Fibroblast of mammary gland (primary cell): Measurements from ENCODE around the gene CRTC2.

Experiments
- DNase-seq: peaks from one replicate; pipeline ENCODE4 v3.0.0-alpha.2; 2010; ENCODE audit warnings: low read depth
- H3K4me3 ChIP-seq: 2 replicates; pipeline ENCODE4 v1.5.1; 2011; ENCODE audit warnings: low read depth, mild to moderate bottlenecking, low read length, moderate library complexity; ENCODE audit not compliant: control insufficient read depth
- TF ChIP-seq, protein P1 (sequence below): conservative IDR thresholded peaks from 2 replicates; pipeline ENCODE4 v1.5.1; 2011; ENCODE audit warnings: low read depth, low read length, inconsistent platforms; ENCODE audit not compliant: control insufficient read depth, insufficient read depth

CRTC2 gene

DNA sequence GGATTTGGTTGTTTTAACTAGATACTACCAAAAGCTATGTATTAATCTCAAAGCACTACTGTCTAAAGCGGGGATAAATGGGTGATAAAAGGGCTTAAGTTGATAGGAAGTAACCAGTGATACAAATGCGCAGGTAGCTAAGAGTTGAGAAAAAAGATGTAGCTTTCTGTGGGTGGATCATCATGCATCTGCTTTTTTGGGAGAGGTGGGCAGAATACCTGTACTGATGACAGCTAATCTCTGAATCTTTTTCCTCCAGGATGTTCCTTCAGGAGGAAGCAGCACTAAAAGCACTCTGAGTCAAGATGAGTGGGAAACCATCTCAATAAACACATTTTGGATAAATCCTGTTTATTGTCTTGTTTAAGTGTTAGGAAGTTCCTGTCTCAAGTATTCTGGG lies 33.4 kb upstream of the CRTC2 start:
- peak overlapping the region; percentile 93 for H3K4me3 ChIP-seq
- DNase-seq: no peak

DNA sequence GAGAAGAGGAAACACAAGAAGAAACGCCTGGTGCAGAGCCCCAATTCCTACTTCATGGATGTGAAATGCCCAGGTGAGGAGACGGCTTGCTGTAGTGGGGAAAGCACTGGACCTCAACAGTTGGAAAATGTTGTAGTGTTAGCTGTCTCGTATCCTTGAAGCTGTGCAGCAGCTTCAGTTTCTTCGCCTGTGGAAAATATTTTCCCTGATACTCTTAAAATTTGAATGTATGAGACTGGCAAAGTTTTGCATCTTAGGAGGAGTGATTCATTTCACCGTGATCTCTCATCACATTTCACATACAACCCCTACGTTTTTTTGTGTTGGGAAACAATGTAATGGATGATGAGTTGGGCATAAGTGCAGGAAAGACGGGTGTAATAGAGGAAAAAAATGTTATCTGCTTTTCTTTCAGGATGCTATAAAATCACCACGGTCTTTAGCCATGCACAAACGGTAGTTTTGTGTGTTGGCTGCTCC lies 32.8 kb upstream of the CRTC2 start:
- DNase-seq: no peak
- peak overlapping the region; percentile 93 for H3K4me3 ChIP-seq
- TF ChIP-seq, protein P1, sequence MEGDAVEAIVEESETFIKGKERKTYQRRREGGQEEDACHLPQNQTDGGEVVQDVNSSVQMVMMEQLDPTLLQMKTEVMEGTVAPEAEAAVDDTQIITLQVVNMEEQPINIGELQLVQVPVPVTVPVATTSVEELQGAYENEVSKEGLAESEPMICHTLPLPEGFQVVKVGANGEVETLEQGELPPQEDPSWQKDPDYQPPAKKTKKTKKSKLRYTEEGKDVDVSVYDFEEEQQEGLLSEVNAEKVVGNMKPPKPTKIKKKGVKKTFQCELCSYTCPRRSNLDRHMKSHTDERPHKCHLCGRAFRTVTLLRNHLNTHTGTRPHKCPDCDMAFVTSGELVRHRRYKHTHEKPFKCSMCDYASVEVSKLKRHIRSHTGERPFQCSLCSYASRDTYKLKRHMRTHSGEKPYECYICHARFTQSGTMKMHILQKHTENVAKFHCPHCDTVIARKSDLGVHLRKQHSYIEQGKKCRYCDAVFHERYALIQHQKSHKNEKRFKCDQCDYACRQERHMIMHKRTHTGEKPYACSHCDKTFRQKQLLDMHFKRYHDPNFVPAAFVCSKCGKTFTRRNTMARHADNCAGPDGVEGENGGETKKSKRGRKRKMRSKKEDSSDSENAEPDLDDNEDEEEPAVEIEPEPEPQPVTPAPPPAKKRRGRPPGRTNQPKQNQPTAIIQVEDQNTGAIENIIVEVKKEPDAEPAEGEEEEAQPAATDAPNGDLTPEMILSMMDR: no peak

More for the DNA sequence above, 33.4 kb upstream of the CRTC2 start:
- TF ChIP-seq, protein P1: no peak

DNA sequence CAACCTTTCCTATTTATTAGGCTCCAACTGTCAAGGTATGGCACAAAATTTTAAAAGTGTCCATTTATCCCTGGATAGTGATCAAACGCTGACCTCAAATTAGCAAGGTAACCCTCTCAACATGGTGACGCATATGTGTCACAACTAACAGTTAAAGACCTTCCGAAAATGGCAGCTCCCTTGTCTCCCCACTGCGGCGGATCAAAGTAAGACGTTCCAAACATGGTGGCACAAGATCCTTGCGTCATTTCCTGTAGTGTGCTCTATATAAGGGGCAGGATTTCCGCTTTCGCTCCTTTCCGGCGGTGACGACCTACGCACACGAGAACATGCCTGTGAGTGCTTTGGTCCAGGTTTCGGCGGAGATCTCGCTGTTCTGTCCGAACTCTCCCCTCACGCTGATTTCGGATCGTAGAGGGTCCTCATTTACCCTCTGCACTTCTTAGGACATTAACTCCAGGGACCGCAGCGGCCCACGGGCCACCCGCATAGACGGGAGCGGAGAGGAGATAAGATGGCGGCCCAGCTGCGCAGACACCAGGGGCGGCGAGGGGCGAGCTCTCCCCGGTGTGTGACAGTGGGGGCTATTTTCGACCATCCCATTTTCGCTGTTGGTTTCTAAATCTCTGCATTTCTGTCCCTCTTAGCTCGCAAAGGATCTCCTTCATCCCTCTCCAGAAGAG lies 32.2 kb upstream of the CRTC2 start, which contains the start of gene RPS27:
TSS of gene RPS27 (plus strand) at position 295 of the 683 bp plus-strand sequence. CDS start at position 330, 35 bp downstream.
- DNase-seq: peak; percentile 99
- TF ChIP-seq, protein P1: no peak
- peak within 1 kb of the TSS; percentile 93 for H3K4me3 ChIP-seq

DNA sequence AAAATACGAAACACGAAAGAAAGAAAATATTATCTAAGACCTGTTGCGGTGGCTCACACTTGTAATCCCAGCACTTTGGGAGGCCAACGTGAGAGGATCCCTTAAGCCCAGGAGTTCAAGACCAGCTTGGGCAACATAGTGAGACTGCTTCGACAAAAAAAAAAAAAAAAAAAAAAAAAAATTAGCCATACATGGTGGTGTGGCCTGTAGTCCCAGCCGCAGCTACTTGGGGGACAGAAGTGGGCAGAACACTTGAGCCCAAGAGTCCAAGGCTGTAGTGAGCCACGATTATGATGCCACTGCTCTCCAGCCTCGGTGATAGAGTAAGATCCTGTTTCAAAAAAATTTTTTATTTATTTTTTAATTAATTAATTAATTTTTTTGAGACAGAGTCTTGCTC lies 29.2 kb upstream of the CRTC2 start:
- TF ChIP-seq, protein P1: no peak
- DNase-seq: no peak
- H3K4me3 ChIP-seq: no peak overlapping the region

DNA sequence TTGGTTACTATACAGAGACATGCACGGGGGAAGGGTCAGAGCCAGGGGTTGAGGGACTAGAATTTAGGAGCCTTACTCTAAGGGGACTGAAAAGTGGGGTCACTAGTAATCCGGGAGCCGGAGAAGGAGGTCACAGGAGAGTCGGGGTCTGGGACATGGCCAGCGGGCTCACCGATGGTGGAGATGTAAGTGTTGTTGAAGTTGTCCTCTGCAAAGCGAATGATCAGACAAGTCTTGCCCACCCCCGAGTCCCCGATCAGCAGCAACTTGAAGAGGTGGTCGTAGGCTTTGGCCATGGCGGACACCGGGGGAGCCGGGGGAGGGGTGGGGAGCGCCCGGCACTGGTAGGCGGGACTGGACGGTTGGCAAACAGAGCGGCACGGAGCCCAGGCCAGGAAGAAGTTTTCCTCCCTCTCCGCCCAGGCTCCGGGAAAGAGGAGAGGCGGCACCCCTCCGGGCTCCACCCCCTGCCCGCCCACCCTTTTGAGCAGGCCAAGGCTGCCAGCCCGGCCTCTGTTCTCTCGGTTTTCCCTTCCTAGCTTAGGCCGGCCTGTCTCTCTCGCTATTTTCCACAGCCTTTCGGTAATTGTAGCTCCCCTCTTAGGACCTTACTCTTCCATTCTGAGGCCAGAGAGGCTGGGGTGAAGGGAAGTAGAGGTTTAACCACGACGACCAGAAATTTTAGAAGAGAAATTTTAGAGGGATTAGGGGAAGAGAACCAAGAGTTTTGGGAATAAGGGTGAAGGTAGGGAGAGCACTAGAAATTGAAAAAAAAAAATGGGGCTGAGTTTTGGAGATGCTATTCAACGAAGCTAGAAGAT lies 27.7 kb upstream of the CRTC2 start, which contains the start of gene RAB13:
TSS of gene RAB13 (minus strand) at position 399 of the 821 bp plus-strand sequence. CDS start at position 296, 103 bp downstream.
- TF ChIP-seq, protein P1: no peak
- peak; percentile 82 for DNase-seq
- peak within 1 kb of the TSS; percentile 81 for H3K4me3 ChIP-seq

DNA sequence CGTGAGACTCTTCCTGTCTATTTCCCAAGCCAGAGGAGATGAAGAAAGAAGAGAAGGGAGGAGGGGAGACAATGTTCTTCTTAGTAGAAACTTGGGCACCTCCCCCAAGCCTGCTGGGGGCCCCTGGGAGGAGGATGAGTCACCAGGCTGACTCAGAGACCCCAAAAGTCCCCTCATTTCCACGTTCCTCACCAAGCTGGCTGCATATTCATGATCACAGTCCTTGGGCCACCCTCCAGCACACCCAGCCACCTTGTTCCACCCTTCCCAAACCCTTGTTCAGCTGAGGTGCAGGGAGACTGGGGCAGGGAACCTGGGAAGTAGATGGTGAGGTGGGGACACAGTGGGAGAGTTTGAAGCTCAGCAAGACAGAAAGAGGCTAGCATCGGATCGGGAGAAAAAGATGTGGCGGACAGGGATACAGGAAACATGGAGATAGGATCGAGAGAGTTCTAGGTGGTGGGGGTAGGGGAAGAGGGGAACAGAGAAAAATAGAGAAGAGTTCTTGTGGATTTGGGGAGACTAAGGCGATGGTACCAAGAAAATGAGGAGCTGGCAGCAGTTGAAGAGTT lies 27.0 kb upstream of the CRTC2 start:
- H3K4me3 ChIP-seq: peak overlapping the region; percentile 81
- DNase-seq: peak; percentile 90
- TF ChIP-seq, protein P1: no peak
